NT2/D1 (cell line): ENCODE data around the gene ABI1.

Source experiments
- DNase-seq: peaks from one replicate; pipeline ENCODE4 v3.0.0-alpha.2; 2011; ENCODE audit warnings: low read depth, low spot score
- H3K27me3 ChIP-seq: 2 replicates; pipeline ENCODE4 v1.6.0; 2011; ENCODE audit warnings: mild to moderate bottlenecking; ENCODE audit not compliant: insufficient read length, insufficient read depth
- H3K36me3 ChIP-seq: 2 replicates; pipeline ENCODE4 v1.6.1; 2011; ENCODE audit warnings: mild to moderate bottlenecking, low read length, mixed read lengths; ENCODE audit not compliant: insufficient read depth, insufficient read length
- H3K4me1 ChIP-seq: 2 replicates; pipeline ENCODE4 v1.5.1; 2011; ENCODE audit not compliant: insufficient read depth, insufficient read length
- H3K4me3 ChIP-seq: 2 replicates; pipeline ENCODE4 v1.5.1; 2011; ENCODE audit warnings: low read depth; ENCODE audit not compliant: insufficient read length
- H3K9ac ChIP-seq: 2 replicates; pipeline ENCODE4 v1.6.0; 2011; ENCODE audit warnings: low read depth; ENCODE audit not compliant: insufficient read length
- H3K9me3 ChIP-seq: 2 replicates; pipeline ENCODE4 v1.5.1; 2011; ENCODE audit warnings: mild to moderate bottlenecking, low read length; ENCODE audit not compliant: insufficient read depth
- SUZ12 ChIP-seq: IDR thresholded peaks from 2 replicates; pipeline ENCODE4 v1.6.1; 2011; ENCODE audit not compliant: insufficient read length, insufficient read depth; ENCODE audit errors: extremely low read depth
- YY1 ChIP-seq: IDR thresholded peaks from 2 replicates; pipeline ENCODE4 v1.6.1; 2011; ENCODE audit not compliant: insufficient read length, insufficient read depth
- ZNF274 ChIP-seq: IDR thresholded peaks from 2 replicates; pipeline ENCODE4 v1.6.1; 2011; ENCODE audit warnings: mild to moderate bottlenecking, low read depth, low read length

The ABI1 gene

DNA sequence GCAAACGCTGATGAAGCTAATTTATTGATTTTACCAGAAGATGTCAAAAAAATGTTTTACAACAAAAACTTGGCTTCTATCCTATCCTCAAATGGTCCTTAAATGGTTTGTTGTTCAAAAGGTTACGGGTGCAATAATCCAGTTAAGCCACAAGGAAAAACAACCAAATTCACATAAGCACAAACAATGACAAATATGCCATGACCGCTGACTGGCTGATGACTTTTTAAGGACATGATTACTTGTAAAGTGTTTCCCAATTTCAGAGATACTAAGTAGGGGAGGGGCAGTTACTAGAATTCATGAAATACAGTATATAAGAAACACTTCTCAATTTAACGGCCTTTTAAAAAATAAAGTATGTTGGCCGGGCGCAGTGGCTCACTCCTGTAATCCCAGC is 28.8 kb downstream of the ABI1 start:
- no peak for TF ChIP-seq ZNF274
- no peak for TF ChIP-seq SUZ12
- TF ChIP-seq YY1, result no peak
- no peaks in the 10 kb centered on the region for H3K27me3 ChIP-seq
- no peaks in the 10 kb centered on the region for H3K9me3 ChIP-seq
- DNase-seq, result no peak
- H3K9ac ChIP-seq, result no peak overlapping the region
- no peaks in the 10 kb centered on the region for H3K36me3 ChIP-seq
- H3K4me3 ChIP-seq, result no peak overlapping the region
- no peaks in the 10 kb centered on the region for H3K4me1 ChIP-seq

DNA sequence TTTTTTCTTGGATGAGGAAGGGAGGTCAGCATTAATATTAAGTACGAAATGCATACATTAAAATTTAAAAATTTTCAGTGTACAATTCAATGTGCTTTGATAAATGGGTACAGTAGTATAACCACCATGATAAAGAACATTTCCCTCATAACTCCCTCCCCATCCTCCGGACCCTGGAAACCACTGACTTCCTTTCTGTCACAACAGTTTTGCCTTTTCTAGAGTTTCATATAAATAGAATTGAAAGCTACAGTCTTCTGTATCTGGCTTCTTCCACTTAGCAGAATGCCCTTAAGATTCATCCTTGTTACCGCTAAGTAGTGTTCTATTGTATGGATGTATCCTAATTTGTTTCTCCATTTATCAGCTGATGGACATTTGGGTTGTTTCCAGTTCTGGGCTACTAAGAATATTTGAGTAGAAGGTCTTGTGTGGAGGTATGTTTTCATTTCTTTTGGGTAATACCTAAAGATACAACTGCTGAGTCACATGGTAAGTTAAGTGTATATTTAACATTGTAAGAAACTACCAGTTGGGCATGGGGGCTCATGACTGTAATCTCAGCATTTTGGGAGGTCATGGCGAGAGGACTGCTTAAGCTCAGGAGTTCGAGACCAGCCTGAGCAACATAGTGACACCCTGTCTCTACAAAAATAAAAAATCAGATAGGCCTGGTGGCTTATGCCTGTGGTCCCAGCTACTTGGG is 30.8 kb downstream of the ABI1 start:
- DNase-seq, result no peak
- H3K36me3 ChIP-seq, result no peaks in the 10 kb centered on the region
- no peaks in the 10 kb centered on the region for H3K9me3 ChIP-seq

DNA sequence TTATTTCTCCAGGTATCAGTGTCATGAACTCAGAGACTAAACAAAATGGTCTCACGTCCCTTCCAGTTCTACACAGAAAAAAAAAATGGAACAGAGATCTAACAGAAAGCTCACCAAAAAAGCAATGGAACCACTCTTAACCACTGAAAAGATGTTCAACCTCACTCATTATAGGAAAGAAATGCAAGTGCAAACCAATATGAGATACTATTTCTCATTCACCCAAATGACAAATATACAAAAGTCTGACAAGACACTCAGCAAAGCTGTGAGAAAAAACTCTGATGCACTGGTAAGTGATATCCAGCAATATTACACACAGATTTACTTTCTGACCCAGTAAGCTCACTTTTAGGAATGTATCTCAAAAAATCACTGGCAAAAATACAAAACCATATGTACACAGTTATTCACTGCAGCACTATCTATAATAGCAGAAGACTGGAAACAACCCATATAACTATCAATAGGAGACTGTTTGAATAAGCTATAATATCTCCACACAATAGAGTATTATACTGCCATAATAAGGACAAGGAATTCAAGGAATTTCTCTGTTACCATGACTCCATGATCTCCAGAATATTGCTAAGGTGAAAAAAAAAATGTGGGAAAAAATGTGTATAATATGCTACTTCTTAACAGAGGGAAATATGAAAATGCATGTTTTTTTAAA is 36.6 kb downstream of the ABI1 start:
- DNase-seq, result no peak
- no peaks in the 10 kb centered on the region for H3K4me1 ChIP-seq
- TF ChIP-seq ZNF274 (no peak), SUZ12 (no peak), YY1 (no peak)
- H3K36me3 ChIP-seq, result peaks cover 12% of the 10 kb centered on the region
- H3K27me3 ChIP-seq, result no peaks in the 10 kb centered on the region
- no peak overlapping the region for H3K9ac ChIP-seq
- no peaks in the 10 kb centered on the region for H3K9me3 ChIP-seq
- H3K4me3 ChIP-seq, result no peak overlapping the region

More for the DNA sequence above, 30.8 kb downstream of the ABI1 start:
- TF ChIP-seq YY1, result no peak
- no peak for TF ChIP-seq SUZ12
- TF ChIP-seq ZNF274, result no peak
- Histone ChIP-seq H3K9ac (no peak overlapping the region), H3K4me3 (no peak overlapping the region), H3K27me3 (no peaks in the 10 kb centered on the region), H3K4me1 (no peaks in the 10 kb centered on the region)

DNA sequence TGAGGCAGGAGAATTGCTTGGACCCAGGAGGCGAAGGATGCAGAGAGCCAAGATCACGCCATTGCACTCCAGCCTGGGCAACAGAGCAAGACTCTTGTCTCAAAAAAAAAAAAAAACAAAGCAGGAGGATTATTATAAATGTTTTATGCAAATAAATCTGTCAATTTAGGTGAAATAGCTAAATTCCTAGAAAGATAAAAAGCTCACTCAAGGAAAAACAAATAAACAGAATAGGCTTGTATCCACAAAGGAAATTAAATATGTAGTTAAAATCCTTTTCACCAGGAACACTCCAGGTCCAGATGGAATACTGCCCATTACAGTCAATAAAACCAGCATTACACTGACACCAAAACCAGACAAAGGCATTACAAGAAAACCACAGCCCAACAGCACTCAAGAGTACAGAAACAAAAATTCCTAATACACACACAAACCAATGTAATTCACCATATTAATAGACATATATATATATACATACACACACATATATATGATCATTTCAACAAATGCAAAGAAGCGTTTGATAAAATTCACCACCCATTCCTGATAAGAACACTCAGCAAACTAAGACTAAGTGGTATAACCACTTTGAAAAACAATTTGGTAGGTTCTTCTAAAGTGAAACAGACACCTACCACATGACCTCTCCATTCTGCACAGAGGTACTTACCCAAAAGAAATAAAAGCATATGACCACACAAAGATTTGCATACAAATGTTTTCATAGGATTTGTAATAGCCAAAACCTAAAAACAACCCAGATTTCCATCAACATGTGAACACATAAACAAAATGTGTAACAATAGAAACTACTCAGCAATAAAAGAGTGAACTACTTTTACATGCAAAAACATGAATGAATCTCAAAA is 38.8 kb downstream of the ABI1 start:
- Histone ChIP-seq H3K4me3 (no peak overlapping the region), H3K9ac (no peak overlapping the region), H3K9me3 (no peaks in the 10 kb centered on the region), H3K27me3 (no peaks in the 10 kb centered on the region), H3K36me3 (peaks cover 12% of the 10 kb centered on the region), H3K4me1 (no peaks in the 10 kb centered on the region)
- TF ChIP-seq ZNF274 (no peak), SUZ12 (no peak), YY1 (no peak)
- no peak for DNase-seq

DNA sequence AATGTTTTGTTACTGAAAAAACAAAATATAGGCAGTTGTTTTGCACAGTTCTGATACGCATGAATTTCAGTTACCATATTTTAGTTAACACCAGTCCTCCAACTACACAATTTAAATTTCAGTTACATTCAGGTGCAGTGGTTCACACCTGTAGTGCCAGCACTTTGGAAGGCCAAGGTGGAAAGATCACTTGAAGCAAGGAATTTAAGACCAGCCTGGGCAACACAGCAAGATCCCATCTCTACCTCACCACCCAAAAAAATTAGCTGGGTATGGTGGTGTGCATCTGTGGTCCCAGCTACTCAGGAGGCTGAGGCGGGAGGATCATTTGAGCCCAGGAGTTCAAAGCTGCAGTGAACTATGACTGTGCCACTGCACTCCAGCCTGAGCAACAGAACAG is 45.3 kb downstream of the ABI1 start:
- H3K4me3 ChIP-seq, result no peak overlapping the region
- DNase-seq, result no peak
- H3K9me3 ChIP-seq, result no peaks in the 10 kb centered on the region
- TF ChIP-seq ZNF274, result no peak
- no peak for TF ChIP-seq SUZ12
- no peak for TF ChIP-seq YY1
- H3K4me1 ChIP-seq, result no peaks in the 10 kb centered on the region
- no peaks in the 10 kb centered on the region for H3K27me3 ChIP-seq
- no peaks in the 10 kb centered on the region for H3K36me3 ChIP-seq
- no peak overlapping the region for H3K9ac ChIP-seq

DNA sequence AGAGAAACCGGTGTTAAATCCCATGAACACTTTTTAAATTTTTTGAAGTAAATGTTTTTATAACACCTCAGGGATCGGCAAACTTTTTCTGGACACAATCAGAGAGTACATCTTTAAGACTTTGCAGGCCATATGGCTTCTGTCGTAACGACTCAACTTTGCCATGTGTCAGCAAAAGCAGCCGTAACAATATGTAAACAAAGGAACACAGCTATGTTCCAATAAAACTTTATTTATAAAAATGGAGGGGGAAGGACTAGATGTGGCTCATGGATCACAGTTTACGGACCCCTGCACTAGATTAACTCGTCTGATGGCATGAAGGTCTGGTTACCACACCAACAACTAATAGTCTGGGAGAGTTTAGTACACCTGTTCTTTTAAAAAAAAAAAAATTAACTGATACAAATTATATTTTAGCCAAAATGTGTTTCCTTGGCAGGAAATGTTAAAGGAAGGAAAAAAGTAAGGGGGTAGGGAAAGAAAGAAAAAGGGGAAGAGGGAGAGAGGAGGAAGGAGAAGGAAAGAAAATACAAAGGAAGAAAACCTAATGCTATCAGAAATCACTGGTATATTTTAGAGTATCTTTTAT is 50.2 kb downstream of the ABI1 start:
- Histone ChIP-seq H3K9ac (no peak overlapping the region), H3K4me1 (no peaks in the 10 kb centered on the region), H3K27me3 (no peaks in the 10 kb centered on the region), H3K36me3 (peaks cover 2% of the 10 kb centered on the region), H3K4me3 (no peak overlapping the region), H3K9me3 (no peaks in the 10 kb centered on the region)
- DNase-seq, result no peak
- TF ChIP-seq YY1, result no peak
- TF ChIP-seq ZNF274, result no peak
- TF ChIP-seq SUZ12, result no peak

DNA sequence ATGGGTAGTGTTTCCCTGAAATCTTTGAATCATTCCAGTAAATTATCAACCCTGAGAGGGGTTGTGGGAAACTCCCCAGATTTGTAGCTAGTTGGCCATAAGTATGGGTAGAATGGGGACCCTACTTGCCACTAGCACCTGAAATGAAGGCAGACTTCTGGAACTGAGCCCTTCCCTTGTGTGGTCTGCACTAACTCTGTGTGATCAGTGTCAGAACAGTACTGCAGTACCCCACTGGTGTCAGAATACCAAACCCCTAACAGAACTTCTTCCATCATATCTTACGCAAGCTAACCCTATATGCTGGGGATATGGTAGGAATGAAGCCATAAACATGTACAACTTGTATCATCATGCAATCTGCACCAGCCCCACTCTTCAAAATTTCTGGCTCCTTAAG is 50.8 kb downstream of the ABI1 start:
- DNase-seq, result no peak
- Histone ChIP-seq H3K36me3 (peaks cover 2% of the 10 kb centered on the region), H3K4me3 (no peak overlapping the region), H3K9me3 (no peaks in the 10 kb centered on the region), H3K27me3 (no peaks in the 10 kb centered on the region), H3K9ac (no peak overlapping the region), H3K4me1 (no peaks in the 10 kb centered on the region)
- TF ChIP-seq YY1 (no peak), ZNF274 (no peak), SUZ12 (no peak)
